Heart right ventricle (tissue), 16 donors: ENCODE measurements around the gene TWF2. TPM values are rescaled to one million over a fixed set of nuclear protein-coding genes. Genes with fewer than 3 reads are reported as not detected.

Experiments
- ATAC-seq, 8 donors: fragments of 200-7000 bp; cut with Tn5 transposase; one replicate each; pipeline ENCODE4 v1.9.1; 2020; ENCODE audit warnings: mild to moderate bottlenecking in 8 of 8, moderate library complexity in 8 of 8, moderate number of reproducible peaks in 1 of 8
- DNase-seq, 2 donors: peaks; one replicate each; pipeline ENCODE4 v3.0.0-alpha.2; 2020
- H3K27ac ChIP-seq, 10 donors: fragments of 200-600 bp; sonication (generic) in 2 of 10; one replicate each; pipeline versions ENCODE4 v1.5.0 to v1.8.0; 2020 to 2022; ENCODE audit warnings: mild to moderate bottlenecking in 3 of 10
- H3K27me3 ChIP-seq, 7 donors: fragments of 200-600 bp; one replicate each; pipeline ENCODE4 v1.8.0; 2021 to 2022; ENCODE audit warnings: mild to moderate bottlenecking in 2 of 7
- H3K36me3 ChIP-seq, 9 donors: fragments of 200-600 bp; sonication (generic) in 1 of 9; one replicate each; pipeline versions ENCODE4 v1.5.0 to v1.8.0; 2020 to 2022; ENCODE audit warnings: mild to moderate bottlenecking in 2 of 9
- H3K4me1 ChIP-seq, 9 donors: fragments of 200-600 bp; sonication (generic) in 1 of 9; one replicate each; pipeline versions ENCODE4 v1.5.0 to v1.8.0; 2020 to 2022; ENCODE audit warnings: mild to moderate bottlenecking in 4 of 9
- H3K4me3 ChIP-seq, 10 donors: fragments of 200-600 bp; sonication (generic) in 2 of 10; one replicate each; pipeline versions ENCODE4 v1.5.0 to v1.8.0; 2020 to 2022; ENCODE audit warnings: mild to moderate bottlenecking in 7 of 10, moderate library complexity in 2 of 10
- H3K9me3 ChIP-seq, 11 donors: fragments of 200-600 bp in 10 of 11; sonication (generic) in 2 of 11; one replicate each; pipeline versions ENCODE4 v1.5.0 to v1.8.0; 2013 to 2022; ENCODE audit warnings: mild to moderate bottlenecking in 2 of 11, control low read depth in 1 of 11, moderate library complexity in 1 of 11
- CTCF ChIP-seq, 9 donors: fragments of 200-600 bp; sonication (generic) in 2 of 9; IDR thresholded peaks; one replicate each; pipeline versions ENCODE4 v1.5.0 to v1.8.0; 2021 to 2022; ENCODE audit warnings: antibody characterized with exemption in 9 of 9, mild to moderate bottlenecking in 5 of 9, moderate library complexity in 1 of 9
- WGBS, 2 donors: extraction: QIAGEN DNeasy Blood & Tissue Kit; methylation state at CpG; one replicate each; pipeline ENCODE4 v1.1.7; 2013; ENCODE audit warnings: inconsistent platforms in 1 of 2; 5-methylcytosine and 5-hydroxymethylcytosine counted together
- intact Hi-C, 10 donors: fragments of 100-400 bp; cut with DNase I; formaldehyde crosslinking; loops; one replicate each; pipeline versions ENCODE4 v1.11.1 to v1.14.2; 2022
- polyA plus RNA-seq, 2 donors: library from polyadenylated mRNA; stranded (reverse); fragments of 200-250 nt; gene quantifications; one replicate each; pipeline ENCODE4 v1.2.3, GENCODE V29; 2013
- total RNA-seq, 10 donors: library from RNA; stranded (reverse); fragmentation: NEBNext Ultra II Directional in 3 of 10; extraction: Animal tissue kit (Norgen Biotek cat#: 25700) in 3 of 10; gene quantifications; one replicate each; pipeline versions ENCODE4 v1.2.1 to v1.2.4, GENCODE V29; 2021 to 2023
- donor health status: Arrhythmogenic right ventricular cardiomyopathy.
- donor health status: ischemic (EF 13 %, LVEDD 7.1; RV severe dilation, severe dysfunction).
- donor health status: healthy with polysubstance abuse.
- donor health status: DM: no; HTN: yes; CAD: no.
- donor health status: DM: no; HTN: no; CAD: no.
- donor health status: ischemic (EF 25% LVEDD 6.9; RV normal size, moderate dysfunction).
- donor health status: ischemic (EF 25% LVEDD 5.7; RV mildly dilated, moderate dysfunction).
- donor health status: healthy.
- donor health status: DM: yes; HTN: yes; CAD: no.
- donor health status: Ischemic cardiomyopathy.
- donor health status: ischemic (EF 35%, LVEDD 5.7; RV mildly dilated, moderate dysfunction).
- donor health status: nonischemic (EF 11% LVEDD 7.7; RV severe dilation, severe dysfunction).
- donor health status: DM: yes; HTN: yes; CAD: no.
- donor health status: PGD.
- donor health status: ischemic (EF 29% LVEDD 5.4; RV normal size, mild dysfunction).
- donor health status: nonischemic (EF 23%, LVEDD 6.1; RV moderate dilation, normal function).

Gene TWF2
- total and polyA plus RNA-seq, 12 donors = 44.7 to 148 (median 96.0) TPM

DNA sequence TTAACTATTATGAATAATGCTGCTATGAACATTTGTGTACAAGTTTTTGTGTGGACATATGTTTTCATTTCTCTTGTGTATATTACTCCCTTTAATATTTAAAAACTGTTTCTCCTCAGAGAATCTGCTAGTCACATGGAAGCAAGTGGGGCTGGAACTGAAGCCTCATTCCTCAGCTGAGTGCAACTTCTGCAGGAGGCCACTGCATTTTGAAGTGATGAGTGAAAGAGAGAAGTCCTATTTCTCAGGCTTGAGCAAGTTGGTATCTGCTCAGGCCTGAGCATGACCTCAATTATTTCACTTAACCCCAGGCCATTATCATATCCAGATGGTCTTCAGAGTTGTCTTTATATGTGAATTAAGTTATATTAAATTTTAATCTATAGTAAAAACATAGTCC is 25.1 kb downstream of the TWF2 start:
- TF ChIP-seq CTCF (IDR thresholded peaks at IDR 0.05) = no peak
- intact Hi-C loops = loop anchor here in 4 of 10 donors (10.0 kb wide), 2 partner anchors 59 to 209 kb away; partner anchors contain the start of gene POC1A (in 1 of the 4)
- Histone ChIP-seq H3K4me3 (no peak overlapping the region), H3K27me3 (no peaks in the 10 kb centered on the region), H3K4me1 (peaks cover 10 to 45% (median 34%) of the 10 kb centered on the region in 9 donors), H3K9me3 (no peaks in the 10 kb centered on the region), H3K27ac (no peak overlapping the region), H3K36me3 (peaks cover 0 to 75% (median 59%) of the 10 kb centered on the region in 9 donors)
- no peak for ATAC-seq
- DNase-seq = no peak

- peaks cover 9 to 36% (median 25%) of the 10 kb centered on the region in 9 donors for H3K4me1 ChIP-seq
- no peak overlapping the region for H3K4me3 ChIP-seq
- ATAC-seq (no peak), DNase-seq (no peak)
- intact Hi-C loops = loop anchor here in 4 of 10 donors (10.0 kb wide), 2 partner anchors 58 to 208 kb away; partner anchors contain the start of gene POC1A (in 1 of the 4)
- 76 to 93% methylated on average over 8 of the region's 8 CpGs for WGBS, 2 donors
- no peak overlapping the region for H3K27ac ChIP-seq
- H3K27me3 ChIP-seq = no peaks in the 10 kb centered on the region
- no peaks in the 10 kb centered on the region for H3K9me3 ChIP-seq
- peaks cover 5 to 84% (median 68%) of the 10 kb centered on the region in 9 donors for H3K36me3 ChIP-seq
- TF ChIP-seq CTCF (IDR thresholded peaks at IDR 0.05) = no peak
These were observed 26.0 kb downstream of the TWF2 start for GRCh38 chr3:52213005-52213404.

DNA sequence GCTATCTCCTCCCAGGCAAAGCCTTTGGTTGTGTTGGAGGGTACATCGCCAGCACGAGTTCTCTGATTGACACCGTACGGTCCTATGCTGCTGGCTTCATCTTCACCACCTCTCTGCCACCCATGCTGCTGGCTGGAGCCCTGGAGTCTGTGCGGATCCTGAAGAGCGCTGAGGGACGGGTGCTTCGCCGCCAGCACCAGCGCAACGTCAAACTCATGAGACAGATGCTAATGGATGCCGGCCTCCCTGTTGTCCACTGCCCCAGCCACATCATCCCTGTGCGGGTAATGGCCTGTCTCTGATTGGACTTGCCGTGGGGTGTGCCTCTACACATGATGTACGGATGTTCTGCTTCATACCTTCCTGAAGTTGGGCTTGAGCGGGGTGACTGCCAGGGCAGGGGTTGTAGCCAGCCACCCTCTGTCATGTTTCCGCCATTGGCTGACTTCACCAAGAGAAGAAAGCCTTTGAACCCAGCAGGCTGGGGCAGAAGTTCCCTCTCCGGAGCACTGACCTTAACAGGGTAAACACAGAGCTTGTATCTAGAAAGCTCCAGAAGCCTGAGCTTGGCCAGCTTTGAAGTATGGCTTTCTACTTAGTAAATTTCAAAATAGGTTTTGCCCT is 27.6 kb downstream of the TWF2 start:
- H3K4me1 ChIP-seq = peaks cover 2 to 20% (median 11%) of the 10 kb centered on the region in 9 donors
- DNase-seq (no peak), ATAC-seq (no peak)
- peak overlapping the region in 1 of 10 donors; percentile 17 for H3K27ac ChIP-seq
- intact Hi-C loops = loop anchor here in 4 of 10 donors (10.0 kb wide), 2 partner anchors 57 to 207 kb away; partner anchors contain the start of gene POC1A (in 1 of the 4)
- H3K9me3 ChIP-seq = no peaks in the 10 kb centered on the region
- TF ChIP-seq CTCF (IDR thresholded peaks at IDR 0.05) = no peak
- no peaks in the 10 kb centered on the region for H3K27me3 ChIP-seq
- no peak overlapping the region for H3K4me3 ChIP-seq
- H3K36me3 ChIP-seq = peaks cover 5 to 100% (median 84%) of the 10 kb centered on the region in 9 donors
- 95% methylated on average over 18 of the region's 18 CpGs for WGBS, 2 donors

- H3K9me3 ChIP-seq = no peaks in the 10 kb centered on the region
- H3K36me3 ChIP-seq = peaks cover 5 to 100% (median 92%) of the 10 kb centered on the region in 9 donors
- H3K27me3 ChIP-seq = no peaks in the 10 kb centered on the region
- DNase-seq (no peak), ATAC-seq (peak in 2 of 8 donors; percentile 23 to 27)
- peaks cover 0 to 15% (median 3%) of the 10 kb centered on the region in 9 donors for H3K4me1 ChIP-seq
- H3K27ac ChIP-seq = peak overlapping the region in 2 of 10 donors; percentile 17 to 22
- intact Hi-C loops = loop anchor here in 4 of 10 donors (10.0 kb wide), 2 partner anchors 56 to 206 kb away; partner anchors contain the start of gene POC1A (in 1 of the 4)
- WGBS, 2 donors = 79 to 82% methylated on average over 6 of the region's 6 CpGs
- no peak for TF ChIP-seq CTCF (IDR thresholded peaks at IDR 0.05)
- H3K4me3 ChIP-seq = no peak overlapping the region
These were observed 28.4 kb downstream of the TWF2 start for GRCh38 chr3:52210550-52211046.
